ENCODE data around the gene USP6NL.

GRCh38 chr10:11617233-11617632 lies 5.8 kb upstream of the USP6NL start:
- TF ChIP-seq CTCF (IDR thresholded peaks at IDR 0.05) (no peak), POLR2A (IDR thresholded peaks at IDR 0.05) (no peak)

Measured in uterus (tissue), 2 donors.